ENCODE measurements around the gene COX6B2.

COX6B2 gene

DNA sequence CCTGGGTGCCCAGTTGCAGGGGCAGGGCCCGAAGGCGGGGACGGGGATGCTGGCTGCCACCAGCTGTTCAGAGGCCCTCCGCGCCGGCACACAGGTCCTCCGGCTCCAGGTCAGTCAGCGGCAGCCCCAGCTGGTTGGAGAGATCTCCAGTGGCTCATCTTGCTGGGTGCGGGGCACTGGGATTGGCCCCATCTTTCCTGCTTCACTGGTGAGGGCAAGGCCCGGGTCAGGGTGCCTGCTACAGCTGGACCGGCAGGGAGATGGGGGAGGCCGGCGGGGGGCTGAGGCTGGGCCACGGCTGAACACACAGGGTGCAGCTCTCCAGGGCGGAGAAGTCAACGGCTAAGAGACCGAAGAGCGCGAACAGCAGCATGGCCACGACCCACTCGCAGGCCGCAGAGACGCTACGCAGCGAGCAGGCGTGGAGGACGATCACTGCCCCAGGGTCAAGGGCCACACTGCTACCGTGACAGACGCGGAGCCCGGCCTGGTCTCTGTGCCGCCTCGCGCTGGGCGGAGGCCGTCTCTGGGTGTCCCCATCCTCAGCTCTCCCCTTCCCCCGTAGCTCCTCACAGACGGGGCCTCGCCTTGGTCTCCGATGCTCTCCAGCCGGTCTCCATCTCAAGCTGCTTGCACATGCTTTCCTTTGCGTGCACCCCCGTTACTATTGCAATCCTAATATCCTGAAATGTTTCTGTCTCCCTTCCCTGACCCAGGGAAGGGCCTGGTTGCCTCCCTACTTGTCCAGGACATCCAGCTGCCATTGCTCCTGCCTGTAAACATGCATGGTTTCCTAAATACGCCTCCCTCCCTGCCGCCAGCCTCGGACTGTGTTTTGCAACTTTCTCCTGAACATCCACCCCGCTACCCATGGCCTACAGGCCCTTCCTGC lies 41.7 kb downstream of the COX6B2 start:
- Histone ChIP-seq H3K9me3 (no peaks in the 10 kb centered on the region), H3K27me3 (no peaks in the 10 kb centered on the region), H3K36me3 (peaks cover 32% of the 10 kb centered on the region), H3K4me2 (no peak overlapping the region), H3K9ac (no peak overlapping the region), H3K4me1 (peaks cover 15% of the 10 kb centered on the region), H3K4me3 (no peak overlapping the region), H3K27ac (no peak overlapping the region), H4K20me1 (no peaks in the 10 kb centered on the region)
- TF ChIP-seq Cebpa-rat (IDR thresholded peaks at IDR 0.05), result no peak

DNA sequence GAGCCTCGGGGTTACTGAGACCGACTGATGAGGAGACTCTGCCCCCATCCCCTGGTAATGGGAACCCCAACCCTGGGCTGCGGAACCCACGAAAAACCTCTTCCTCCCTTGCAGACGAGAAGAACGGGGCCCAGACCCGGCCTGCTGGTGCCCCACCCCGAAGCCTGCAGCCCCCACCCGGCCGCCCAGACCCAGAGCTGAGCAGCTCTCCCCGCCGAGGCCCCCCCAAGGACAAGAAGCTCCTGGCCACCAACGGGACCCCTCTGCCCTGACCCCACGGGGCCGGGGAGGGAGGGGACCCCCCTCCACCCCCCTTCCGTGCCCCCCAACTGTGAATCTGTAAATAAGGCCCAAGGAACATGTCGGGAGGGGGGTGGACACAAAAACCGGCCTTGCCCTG lies 42.7 kb downstream of the COX6B2 start:
- no peak overlapping the region for H3K9ac ChIP-seq
- H3K4me2 ChIP-seq, result no peak overlapping the region
- no peaks in the 10 kb centered on the region for H4K20me1 ChIP-seq
- H3K27ac ChIP-seq, result no peak overlapping the region
- no peak overlapping the region for H3K4me3 ChIP-seq
- H3K36me3 ChIP-seq, result peaks cover 38% of the 10 kb centered on the region
- no peaks in the 10 kb centered on the region for H3K27me3 ChIP-seq
- H3K9me3 ChIP-seq, result no peaks in the 10 kb centered on the region
- TF ChIP-seq Cebpa-rat (IDR thresholded peaks at IDR 0.05), result no peak
- H3K4me1 ChIP-seq, result peaks cover 15% of the 10 kb centered on the region

DNA sequence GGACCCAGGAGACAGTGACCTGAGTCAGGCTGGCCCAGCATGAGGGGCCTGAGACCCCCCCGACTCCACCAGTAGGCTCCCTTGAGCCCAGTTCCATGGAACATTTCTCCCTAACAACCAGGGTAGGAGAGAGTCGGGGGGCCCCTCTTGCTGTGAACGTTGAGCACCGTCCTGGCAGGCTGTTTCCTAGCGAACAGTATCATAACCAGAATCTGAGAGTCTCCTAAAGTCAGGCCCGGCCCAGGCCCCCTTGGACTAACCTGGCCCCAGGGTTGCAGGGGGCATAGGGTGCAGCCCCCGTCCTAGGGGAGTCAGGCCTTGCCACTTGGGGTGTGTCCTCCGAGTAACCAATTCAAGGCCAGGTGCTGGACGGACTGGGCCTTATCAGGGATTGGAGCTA lies 43.1 kb downstream of the COX6B2 start:
- Histone ChIP-seq H3K36me3 (peaks cover 42% of the 10 kb centered on the region), H3K9me3 (no peaks in the 10 kb centered on the region), H3K4me1 (peaks cover 15% of the 10 kb centered on the region), H3K27me3 (no peaks in the 10 kb centered on the region), H3K9ac (no peak overlapping the region), H3K27ac (no peak overlapping the region), H4K20me1 (no peaks in the 10 kb centered on the region), H3K4me3 (no peak overlapping the region), H3K4me2 (no peak overlapping the region)
- TF ChIP-seq Cebpa-rat (IDR thresholded peaks at IDR 0.05), result no peak

DNA sequence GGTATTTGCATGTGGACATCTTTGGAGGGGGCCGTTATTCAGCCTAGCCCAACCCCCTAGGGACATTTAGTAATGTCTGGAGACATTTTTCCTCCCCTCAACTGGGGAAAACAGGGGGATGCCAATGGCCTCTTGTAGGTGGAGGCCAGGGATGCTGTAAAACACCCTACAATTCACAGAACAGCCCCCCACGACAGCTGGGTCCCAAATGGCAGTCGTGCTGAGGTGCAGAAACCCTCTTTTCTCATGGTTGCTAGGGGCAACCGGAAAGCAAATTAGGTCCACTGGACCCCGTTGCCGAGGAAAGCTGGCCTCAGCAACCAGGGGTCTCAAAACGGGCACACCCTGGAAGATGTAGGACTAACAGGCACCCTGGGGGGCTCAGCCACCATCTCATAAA lies 44.0 kb downstream of the COX6B2 start:
- Histone ChIP-seq H4K20me1 (no peaks in the 10 kb centered on the region), H3K9ac (no peak overlapping the region), H3K36me3 (peaks cover 50% of the 10 kb centered on the region), H3K27me3 (no peaks in the 10 kb centered on the region), H3K4me3 (no peak overlapping the region), H3K27ac (no peak overlapping the region), H3K4me1 (peaks cover 21% of the 10 kb centered on the region), H3K9me3 (no peaks in the 10 kb centered on the region), H3K4me2 (peak overlapping the region; percentile 27)
- no peak for TF ChIP-seq Cebpa-rat (IDR thresholded peaks at IDR 0.05)

DNA sequence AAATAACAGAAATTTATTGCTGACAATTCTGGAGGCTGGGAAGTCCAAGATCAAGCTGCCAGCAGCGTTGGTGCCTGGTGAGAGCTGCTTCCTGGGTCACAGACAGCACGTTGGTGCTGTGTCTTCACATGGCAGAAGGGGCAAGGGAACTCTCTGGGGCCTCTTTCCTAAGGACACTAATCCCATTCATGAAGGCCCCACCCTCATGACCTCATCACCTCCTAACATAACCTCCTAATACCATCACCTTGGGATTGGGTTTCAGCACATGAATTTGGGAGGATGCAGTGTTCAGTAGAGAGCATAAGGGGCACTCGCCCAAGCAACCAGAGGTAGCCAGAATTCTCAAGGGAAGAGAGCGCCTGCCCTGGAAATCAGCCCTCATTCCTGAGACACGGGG lies 45.1 kb downstream of the COX6B2 start:
- TF ChIP-seq Cebpa-rat (IDR thresholded peaks at IDR 0.05), result no peak
- no peak overlapping the region for H3K27ac ChIP-seq
- H3K9ac ChIP-seq, result no peak overlapping the region
- H4K20me1 ChIP-seq, result no peaks in the 10 kb centered on the region
- H3K4me2 ChIP-seq, result peak overlapping the region; percentile 27
- peaks cover 25% of the 10 kb centered on the region for H3K4me1 ChIP-seq
- no peaks in the 10 kb centered on the region for H3K9me3 ChIP-seq
- H3K4me3 ChIP-seq, result no peak overlapping the region
- peaks cover 59% of the 10 kb centered on the region for H3K36me3 ChIP-seq
- no peaks in the 10 kb centered on the region for H3K27me3 ChIP-seq

DNA sequence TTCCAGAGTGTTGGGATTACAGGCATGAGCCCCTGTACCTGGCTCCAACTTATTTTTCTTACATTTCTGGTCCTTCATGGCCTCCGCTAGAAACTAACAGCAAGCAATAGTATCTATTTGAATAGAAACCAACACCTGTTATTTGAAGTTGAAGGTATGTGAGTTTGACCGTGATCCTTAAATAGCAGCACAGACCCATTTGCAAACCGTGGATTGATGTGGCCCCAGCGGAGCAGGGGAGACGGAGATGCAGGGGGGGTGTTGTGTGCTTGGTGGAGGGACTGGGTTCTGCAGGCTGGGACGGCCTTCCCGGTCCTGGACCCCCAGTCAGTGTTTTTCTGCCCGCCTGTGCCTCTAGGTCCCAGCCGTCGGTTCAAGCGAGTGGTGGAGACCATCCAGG lies 46.2 kb downstream of the COX6B2 start:
- Histone ChIP-seq H3K4me3 (no peak overlapping the region), H3K9ac (no peak overlapping the region), H3K36me3 (peaks cover 70% of the 10 kb centered on the region), H3K4me1 (peaks cover 25% of the 10 kb centered on the region), H3K27ac (no peak overlapping the region), H3K9me3 (no peaks in the 10 kb centered on the region), H4K20me1 (no peaks in the 10 kb centered on the region), H3K27me3 (no peaks in the 10 kb centered on the region), H3K4me2 (no peak overlapping the region)
- no peak for TF ChIP-seq Cebpa-rat (IDR thresholded peaks at IDR 0.05)

DNA sequence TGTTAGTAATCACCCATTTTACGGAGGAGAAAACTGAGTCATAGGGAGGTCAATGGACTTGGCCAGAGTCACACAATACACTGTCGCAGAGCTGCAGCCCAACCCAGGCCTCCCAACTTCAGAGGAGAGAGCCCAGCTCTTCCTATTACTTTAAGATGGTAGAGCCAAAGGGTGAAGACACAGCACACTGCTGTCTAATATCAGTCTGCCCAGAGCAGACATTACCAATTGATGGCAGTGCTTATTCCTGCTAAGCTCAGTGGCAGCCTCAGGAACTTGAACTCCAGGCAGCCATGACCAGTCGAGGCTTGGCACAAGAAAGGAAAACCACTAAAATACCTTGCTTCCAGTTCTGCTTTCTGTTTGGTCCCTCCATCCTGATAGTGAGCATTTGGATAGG lies 47.8 kb downstream of the COX6B2 start:
- no peak overlapping the region for H3K4me2 ChIP-seq
- no peaks in the 10 kb centered on the region for H3K9me3 ChIP-seq
- no peak overlapping the region for H3K4me3 ChIP-seq
- peaks cover 35% of the 10 kb centered on the region for H3K4me1 ChIP-seq
- no peak overlapping the region for H3K27ac ChIP-seq
- H4K20me1 ChIP-seq, result no peaks in the 10 kb centered on the region
- H3K36me3 ChIP-seq, result peaks cover 70% of the 10 kb centered on the region
- no peak for TF ChIP-seq Cebpa-rat (IDR thresholded peaks at IDR 0.05)
- no peak overlapping the region for H3K9ac ChIP-seq
- no peaks in the 10 kb centered on the region for H3K27me3 ChIP-seq

DNA sequence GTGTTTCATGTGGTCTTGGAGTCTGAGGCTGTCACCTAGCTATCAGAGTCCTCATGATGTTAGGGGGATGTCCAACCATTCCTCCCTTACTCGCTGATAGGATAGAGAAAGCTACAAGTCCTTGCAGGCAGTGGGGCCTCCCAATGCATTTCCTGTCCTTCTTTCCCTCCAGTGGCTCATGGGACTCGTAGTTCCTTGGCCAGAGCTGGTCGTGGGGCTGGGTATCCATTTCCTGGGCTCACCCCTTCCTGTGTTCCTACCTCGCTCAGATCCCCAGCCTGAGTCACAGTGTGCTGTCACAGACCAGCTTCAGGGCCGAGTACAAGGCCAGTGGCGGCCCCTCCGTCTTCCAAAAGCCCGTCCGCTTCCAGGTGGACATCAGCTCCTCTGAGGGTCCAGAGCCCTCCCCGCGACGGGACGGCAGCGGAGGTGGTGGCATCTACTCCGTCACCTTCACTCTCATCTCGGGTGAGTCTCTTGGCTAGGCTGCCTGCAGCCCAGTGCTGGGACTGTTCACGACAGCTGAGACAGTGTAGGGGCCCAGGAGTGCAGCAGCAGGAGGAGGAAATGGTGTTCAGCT lies 48.4 kb downstream of the COX6B2 start:
- Histone ChIP-seq H3K4me1 (peaks cover 41% of the 10 kb centered on the region), H3K4me2 (no peak overlapping the region)

DNA sequence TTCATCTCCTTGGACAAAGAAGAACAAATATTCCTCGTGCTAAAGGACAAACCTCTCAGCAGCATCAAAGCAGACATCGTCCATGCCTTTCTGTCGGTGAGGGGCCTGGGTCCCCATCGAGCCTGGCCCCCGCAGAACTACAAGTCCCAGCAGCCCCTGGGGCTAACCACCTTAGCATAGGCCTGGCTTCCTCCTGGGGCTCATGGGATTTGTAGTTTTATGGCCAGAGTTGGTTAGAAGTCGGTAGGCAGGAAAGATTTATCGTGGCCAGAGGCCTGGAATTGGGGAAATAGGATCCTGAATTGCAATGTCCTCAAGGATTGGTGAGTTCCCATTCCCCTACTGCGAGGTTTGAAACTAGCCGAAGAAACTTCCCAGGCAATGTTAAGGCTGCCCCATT lies 49.0 kb downstream of the COX6B2 start:
- no peak for TF ChIP-seq Cebpa-rat (IDR thresholded peaks at IDR 0.05)
- Histone ChIP-seq H3K27ac (no peak overlapping the region), H3K9ac (no peak overlapping the region), H3K27me3 (no peaks in the 10 kb centered on the region), H3K4me2 (no peak overlapping the region), H3K4me1 (peaks cover 39% of the 10 kb centered on the region), H3K9me3 (no peaks in the 10 kb centered on the region), H3K36me3 (peaks cover 65% of the 10 kb centered on the region), H3K4me3 (no peak overlapping the region), H4K20me1 (no peaks in the 10 kb centered on the region)

More for the DNA sequence above, 48.4 kb downstream of the COX6B2 start:
- Histone ChIP-seq H3K9ac (no peak overlapping the region), H3K36me3 (peaks cover 65% of the 10 kb centered on the region), H4K20me1 (no peaks in the 10 kb centered on the region), H3K4me3 (no peak overlapping the region), H3K9me3 (no peaks in the 10 kb centered on the region), H3K27me3 (no peaks in the 10 kb centered on the region), H3K27ac (no peak overlapping the region)
- no peak for TF ChIP-seq Cebpa-rat (IDR thresholded peaks at IDR 0.05)

DNA sequence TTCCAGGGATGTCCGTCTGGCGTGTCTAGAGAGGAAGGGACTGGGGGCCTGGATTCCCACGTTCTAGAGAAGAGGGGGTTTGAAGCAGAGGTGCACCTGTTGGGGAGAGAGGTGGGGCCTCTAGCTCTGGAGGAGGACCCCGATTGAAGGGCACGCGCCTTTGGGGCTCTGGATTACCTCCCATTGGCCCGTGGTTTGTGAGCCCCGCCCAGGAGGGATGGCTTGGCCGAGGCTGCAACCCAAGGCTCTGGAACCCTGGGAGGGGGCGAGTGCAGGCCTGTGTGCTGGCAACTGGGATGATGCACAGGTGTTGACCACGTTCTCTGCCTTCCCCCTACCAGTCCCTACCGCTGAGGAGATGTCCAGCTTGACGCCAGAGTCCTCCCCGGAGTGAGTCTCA lies 49.5 kb downstream of the COX6B2 start:
- Histone ChIP-seq H3K9me3 (no peaks in the 10 kb centered on the region), H3K9ac (no peak overlapping the region), H3K4me2 (no peak overlapping the region), H3K27ac (no peak overlapping the region), H3K4me1 (peaks cover 34% of the 10 kb centered on the region), H4K20me1 (no peaks in the 10 kb centered on the region), H3K27me3 (no peaks in the 10 kb centered on the region), H3K36me3 (peaks cover 69% of the 10 kb centered on the region), H3K4me3 (no peak overlapping the region)
- TF ChIP-seq Cebpa-rat (IDR thresholded peaks at IDR 0.05), result no peak
